NCI-H146 (cell line): ENCODE results near the gene MFGE8.

Source experiments
- DNase-seq: peaks from one replicate; lab custom pipeline; 2025; lab: John Stamatoyannopoulos, UW

The MFGE8 gene

GRCh38 chr15:88918738-88919137, 5.6 kb upstream of the MFGE8 start:
- no peak for DNase-seq

DNA sequence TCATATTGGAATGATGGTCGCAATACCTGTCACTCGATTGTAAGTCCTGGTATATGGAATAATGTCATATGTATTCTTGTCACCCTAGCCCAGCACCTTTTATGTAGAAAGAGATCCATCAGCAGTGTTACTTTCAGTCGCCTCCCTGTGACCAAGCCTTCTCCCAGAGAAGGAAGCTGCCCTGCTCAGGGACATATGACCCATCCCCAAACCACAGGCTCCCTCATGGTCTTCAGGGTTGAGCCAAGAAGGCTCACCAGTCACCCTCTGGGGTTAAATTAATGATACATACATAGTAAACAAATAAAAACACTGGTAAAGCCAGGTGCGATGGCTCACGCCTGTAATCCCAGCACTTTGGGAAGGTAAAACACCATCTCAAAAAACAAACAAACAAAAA, 4.6 kb upstream of the MFGE8 start:
- no peak for DNase-seq

- no peak for DNase-seq
Observed at GRCh38 chr15:88915354-88915753, 2.2 kb upstream of the MFGE8 start.

DNA sequence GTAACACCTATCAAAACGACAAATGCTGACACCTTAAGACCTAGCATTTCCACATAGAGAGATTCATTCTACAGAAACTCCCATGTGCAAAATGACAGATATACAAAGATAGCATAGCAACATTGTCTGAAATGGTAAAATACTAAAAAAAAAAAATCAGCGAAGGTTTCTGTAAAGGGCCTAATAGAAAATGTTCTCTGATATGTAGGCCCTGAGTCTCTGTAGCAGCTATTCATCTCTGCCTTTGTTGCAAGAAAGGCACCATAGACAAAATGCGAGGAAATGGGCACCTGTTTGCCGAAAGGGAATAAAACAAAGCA, 631 bp upstream of the MFGE8 start:
- DNase-seq: no peak

DNA sequence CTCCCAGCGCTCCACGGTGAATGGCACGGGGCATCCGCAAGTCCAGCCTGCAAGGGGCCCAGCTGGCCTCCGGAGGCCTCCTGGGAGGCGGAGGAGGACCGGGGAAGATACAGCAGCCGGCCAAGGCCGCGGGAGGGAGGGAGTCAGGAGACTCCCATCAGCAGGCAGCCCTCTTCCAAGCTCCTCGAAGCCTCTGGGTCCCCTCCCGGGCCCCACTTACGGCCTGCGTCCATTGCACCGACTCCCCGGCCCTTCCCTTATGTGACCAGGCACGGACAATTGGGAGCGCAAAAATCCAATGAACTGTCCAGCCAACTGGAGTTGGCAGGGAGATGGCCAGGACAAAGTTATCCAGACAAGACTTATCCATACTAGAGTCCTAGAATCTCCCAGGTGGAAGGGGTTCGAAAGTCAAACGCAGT, 668 bp downstream of the MFGE8 start:
- DNase-seq: no peak

- DNase-seq: no peak
Observed at GRCh38 chr15:88911766-88912118, 1.4 kb downstream of the MFGE8 start.

DNA sequence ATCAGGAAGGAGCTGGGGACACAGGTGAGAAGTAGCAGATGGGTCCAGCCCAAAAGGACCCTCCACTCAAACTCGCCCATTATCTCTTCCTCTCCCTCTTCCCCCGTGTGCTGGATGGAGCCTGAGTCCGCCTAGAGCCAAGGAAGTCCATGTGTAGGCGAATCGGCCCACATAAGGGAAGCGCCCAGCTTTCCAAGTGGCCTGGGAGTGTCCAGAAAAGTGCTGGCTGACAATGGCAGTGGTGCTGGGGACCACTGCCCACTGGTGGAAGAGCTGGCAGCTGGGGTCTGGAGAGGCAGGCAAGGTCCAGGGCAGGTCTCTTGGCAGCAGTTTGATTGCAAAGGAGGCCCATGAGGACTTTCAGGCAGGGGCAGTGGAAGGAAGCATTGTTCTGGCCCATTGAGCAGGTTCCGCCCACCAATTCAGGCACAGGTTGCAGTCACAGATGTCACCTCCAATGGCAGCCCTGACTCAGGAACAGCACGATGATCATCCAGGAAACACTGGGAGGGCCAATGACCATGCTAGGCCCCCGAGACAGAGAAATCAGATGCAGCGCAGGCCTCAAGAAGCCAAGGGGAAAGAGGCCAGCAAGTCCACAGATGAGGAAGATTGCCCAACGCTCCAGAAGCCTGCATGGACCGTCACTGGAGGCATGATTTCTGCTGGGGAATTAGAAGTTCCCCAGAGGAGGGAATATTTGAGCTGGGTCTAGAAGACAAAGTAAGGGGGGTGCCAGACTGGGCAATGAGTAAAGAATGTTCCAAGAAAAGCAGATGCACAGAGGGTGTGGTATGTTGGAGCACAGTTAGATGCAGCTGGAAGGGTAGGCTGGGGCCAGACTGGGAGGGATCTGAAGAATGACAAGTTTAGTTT, 3.0 kb downstream of the MFGE8 start:
- DNase-seq: no peak

- no peak for DNase-seq
Observed at GRCh38 chr15:88908697-88909621, 4.2 kb downstream of the MFGE8 start.

DNA sequence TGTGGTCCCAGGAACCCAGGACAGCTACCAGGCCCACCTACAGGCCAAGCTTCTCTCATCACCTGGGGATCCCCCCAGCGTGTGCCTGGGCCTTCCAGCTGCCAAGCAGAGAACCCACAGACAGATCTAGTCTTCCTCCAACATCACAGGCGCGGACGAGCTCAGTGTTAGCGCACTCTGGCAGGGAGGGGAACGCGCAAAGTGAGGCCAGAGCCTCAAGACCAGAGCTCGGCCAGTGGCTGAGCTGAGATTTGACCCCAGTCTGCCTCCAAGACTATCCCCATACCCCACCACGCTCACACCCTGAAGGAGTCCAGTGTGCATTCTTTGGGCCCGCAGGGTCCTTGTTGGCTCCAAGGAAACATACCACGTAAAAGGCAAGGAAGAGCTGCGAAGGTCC, 5.1 kb downstream of the MFGE8 start:
- no peak for DNase-seq

DNA sequence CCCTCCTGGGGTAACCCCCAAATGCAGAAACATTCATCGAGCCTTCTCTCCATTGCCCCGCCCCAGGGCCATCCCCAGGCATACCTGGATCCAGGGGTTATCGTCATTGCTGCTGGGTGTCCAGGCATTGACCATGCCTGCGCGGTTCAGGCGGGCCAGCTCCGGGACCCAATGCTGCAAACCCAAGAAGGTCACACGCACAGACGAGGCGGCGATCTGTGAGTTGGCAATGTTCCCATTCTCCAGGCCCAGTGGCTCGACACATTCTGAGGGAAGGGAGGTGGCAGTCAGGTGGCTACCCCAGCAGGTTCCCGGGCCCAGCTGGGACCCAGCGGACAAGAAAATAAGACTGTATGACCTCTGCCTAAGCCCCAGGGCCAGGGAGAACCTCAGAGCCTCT, 6.1 kb downstream of the MFGE8 start:
- no peak for DNase-seq

GRCh38 chr15:88906551-88906950, 6.6 kb downstream of the MFGE8 start:
- DNase-seq: no peak

GRCh38 chr15:88906130-88906529, 7.0 kb downstream of the MFGE8 start:
- DNase-seq: no peak

- DNase-seq: no peak
Observed at GRCh38 chr15:88905576-88905975, 7.6 kb downstream of the MFGE8 start.

DNA sequence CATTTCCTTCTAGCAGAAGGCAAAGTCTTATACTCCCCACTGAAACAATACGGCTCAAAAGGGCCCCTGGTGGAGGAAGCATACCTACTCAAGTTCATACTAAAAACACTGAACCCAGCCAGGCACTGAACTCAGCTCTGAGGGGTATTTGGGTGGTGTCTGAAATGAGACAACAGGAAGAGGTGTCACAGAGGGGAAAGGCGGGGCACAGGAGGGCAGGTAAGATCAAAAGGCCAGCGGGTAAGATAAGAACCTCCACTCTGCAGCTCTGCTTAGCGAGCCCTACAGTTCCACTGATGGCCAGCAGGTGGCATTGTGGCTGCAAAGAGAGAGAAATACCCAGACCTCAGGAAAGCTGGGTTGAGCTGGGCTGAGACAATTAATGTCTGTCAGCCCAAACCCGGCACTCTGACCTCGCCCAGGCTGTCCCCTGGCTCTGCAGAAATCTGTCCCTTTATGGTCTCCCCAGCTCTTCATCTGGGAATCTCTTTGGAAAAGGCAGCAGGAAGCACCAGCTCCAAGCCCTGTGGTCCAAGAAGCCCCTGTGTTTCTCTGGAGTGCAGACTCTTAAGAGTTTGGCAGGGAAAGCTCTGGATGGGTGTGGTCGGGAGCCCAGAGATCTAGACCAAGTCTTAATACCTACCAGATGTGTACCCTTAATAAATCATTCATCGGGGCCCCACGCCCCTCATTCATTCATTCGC, 8.4 kb downstream of the MFGE8 start:
- DNase-seq: peak; percentile 33

- DNase-seq: no peak
Observed at GRCh38 chr15:88904257-88904623, 8.9 kb downstream of the MFGE8 start.

- no peak for DNase-seq
Observed at GRCh38 chr15:88902846-88903245, 10.3 kb downstream of the MFGE8 start.

DNA sequence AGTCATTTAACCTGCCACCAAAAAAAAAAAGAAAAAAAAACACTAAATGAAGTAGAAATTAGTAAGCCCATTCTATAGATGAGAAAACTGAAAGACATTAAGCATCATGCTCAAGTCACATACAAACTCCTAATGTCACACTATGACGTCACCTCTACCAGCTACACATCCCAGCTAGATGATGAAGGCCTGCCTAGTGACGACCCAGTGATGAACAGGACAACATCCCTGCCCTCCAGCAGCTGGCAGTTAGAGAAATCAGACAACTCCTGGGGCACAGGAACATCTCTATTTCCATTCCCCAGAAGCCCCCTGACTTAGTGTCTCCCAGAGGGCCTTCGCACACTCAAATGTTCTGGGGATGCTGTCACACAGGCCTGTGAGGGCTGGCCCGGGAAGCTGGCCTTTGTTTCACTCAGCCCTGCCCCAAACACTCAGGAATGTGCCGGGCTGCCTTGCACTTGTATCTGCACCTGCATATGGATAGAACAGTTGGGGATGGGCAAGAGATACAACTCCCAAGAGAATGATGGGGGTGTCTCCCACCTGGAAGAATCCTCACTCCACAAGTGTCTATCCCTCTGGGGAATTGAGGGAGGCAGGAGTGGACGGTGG, 10.9 kb downstream of the MFGE8 start:
- DNase-seq: no peak

DNA sequence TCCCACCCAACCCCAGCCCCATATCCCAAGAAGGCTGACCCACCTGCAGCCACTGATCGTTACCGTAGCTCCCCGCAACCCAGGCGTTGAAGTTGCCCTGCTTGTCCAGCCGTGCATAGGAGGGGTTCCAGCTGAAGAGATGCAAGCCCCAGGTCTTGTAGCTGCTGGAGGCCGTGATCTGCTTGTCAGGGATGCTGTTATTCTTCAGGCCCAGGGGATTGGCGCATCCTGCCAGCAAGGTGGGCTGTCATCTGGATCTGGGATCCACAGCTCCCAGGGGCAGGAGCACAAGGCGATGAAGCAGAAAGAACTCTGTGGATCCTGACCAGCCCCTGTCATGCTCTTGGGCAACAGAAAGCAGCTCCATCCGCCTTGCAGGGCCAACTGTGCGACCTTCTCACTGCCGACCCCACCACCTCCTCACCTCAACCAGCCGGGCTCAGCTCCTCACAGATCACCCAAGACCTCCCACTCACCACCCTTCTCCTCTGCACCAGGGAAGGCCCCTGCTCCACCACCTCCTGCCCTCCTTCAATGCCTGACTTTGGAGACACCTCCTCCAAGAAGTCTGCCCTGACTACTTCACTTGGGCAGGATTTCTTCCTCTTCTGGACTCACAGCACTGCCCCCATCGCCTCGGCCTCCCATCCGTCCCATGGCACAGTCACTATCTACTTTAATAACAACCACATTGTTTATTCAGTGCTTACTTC, 11.5 kb downstream of the MFGE8 start:
- no peak for DNase-seq

GRCh38 chr15:88900982-88901418, 12.2 kb downstream of the MFGE8 start:
- DNase-seq: no peak

DNA sequence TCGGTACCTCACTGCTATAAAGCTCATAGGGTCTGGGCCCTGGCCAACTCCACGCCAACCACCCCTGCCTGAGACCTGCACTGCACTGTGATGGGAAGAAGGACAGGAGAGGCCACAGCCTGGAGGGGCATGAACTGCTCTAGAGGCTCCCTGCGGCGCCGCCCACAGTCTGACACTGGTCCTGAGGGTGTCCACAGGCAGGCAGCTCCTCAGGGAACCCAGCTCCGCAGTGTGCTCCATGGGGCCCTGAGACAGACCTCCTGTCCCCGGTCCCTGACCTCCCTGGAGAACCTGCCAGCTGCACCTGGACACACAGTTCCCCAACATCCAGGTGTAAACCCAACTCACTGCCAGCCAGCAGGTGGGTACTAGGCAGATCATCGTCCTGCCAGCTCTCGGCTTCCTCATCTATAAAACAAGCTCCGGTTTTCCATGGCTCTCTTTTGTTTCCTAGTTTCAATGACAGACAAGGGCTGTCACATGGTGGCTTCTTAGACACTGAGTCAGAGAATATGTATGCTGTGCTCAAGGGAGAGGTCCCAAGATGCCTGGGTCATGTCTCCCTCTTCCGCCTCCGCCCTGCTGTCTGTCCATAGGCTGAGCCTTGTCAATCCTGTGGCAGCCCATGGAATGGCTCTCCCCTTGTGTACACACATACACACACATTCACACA, 12.7 kb downstream of the MFGE8 start:
- no peak for DNase-seq

GRCh38 chr15:88899251-88899650, 13.9 kb downstream of the MFGE8 start:
- DNase-seq: no peak
